ENCODE data around the gene TARBP2.

GRCh38 chr12:53518381-53518780 is 17.3 kb downstream of the TARBP2 start:
- TF ChIP-seq ZNF219 (CRISPR knock-in tag; IDR thresholded peaks at IDR 0.05; ENCODE audit: borderline replicate concordance) (no peak), NFYB (CRISPR knock-in tag; conservative IDR thresholded peaks at IDR 0.05; ENCODE audit: low read depth) (no peak), CBFB (CRISPR knock-in tag; IDR thresholded peaks at IDR 0.05; ENCODE audit: low read depth) (no peak), TCF7 (CRISPR knock-in tag; IDR thresholded peaks at IDR 0.05; ENCODE audit: low read depth) (no peak), CREM (CRISPR knock-in tag; IDR thresholded peaks at IDR 0.05) (no peak), PRRX2 (CRISPR knock-in tag; IDR thresholded peaks at IDR 0.05) (no peak), SP1 (CRISPR knock-in tag; conservative IDR thresholded peaks at IDR 0.05) (no peak), E2F1 (CRISPR knock-in tag; IDR thresholded peaks at IDR 0.05) (no peak), NR3C1 (CRISPR knock-in tag; conservative IDR thresholded peaks at IDR 0.05; ENCODE audit: low read depth) (no peak), ZNF416 (CRISPR knock-in tag; IDR thresholded peaks at IDR 0.05) (no peak)
- TF ChIP-seq, protein P1, sequence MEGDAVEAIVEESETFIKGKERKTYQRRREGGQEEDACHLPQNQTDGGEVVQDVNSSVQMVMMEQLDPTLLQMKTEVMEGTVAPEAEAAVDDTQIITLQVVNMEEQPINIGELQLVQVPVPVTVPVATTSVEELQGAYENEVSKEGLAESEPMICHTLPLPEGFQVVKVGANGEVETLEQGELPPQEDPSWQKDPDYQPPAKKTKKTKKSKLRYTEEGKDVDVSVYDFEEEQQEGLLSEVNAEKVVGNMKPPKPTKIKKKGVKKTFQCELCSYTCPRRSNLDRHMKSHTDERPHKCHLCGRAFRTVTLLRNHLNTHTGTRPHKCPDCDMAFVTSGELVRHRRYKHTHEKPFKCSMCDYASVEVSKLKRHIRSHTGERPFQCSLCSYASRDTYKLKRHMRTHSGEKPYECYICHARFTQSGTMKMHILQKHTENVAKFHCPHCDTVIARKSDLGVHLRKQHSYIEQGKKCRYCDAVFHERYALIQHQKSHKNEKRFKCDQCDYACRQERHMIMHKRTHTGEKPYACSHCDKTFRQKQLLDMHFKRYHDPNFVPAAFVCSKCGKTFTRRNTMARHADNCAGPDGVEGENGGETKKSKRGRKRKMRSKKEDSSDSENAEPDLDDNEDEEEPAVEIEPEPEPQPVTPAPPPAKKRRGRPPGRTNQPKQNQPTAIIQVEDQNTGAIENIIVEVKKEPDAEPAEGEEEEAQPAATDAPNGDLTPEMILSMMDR (IDR thresholded peaks at IDR 0.05), result no peak
- TF ChIP-seq, protein P2, sequence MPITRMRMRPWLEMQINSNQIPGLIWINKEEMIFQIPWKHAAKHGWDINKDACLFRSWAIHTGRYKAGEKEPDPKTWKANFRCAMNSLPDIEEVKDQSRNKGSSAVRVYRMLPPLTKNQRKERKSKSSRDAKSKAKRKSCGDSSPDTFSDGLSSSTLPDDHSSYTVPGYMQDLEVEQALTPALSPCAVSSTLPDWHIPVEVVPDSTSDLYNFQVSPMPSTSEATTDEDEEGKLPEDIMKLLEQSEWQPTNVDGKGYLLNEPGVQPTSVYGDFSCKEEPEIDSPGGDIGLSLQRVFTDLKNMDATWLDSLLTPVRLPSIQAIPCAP (CRISPR knock-in tag; IDR thresholded peaks at IDR 0.05), result no peak
- TF ChIP-seq, protein P3, sequence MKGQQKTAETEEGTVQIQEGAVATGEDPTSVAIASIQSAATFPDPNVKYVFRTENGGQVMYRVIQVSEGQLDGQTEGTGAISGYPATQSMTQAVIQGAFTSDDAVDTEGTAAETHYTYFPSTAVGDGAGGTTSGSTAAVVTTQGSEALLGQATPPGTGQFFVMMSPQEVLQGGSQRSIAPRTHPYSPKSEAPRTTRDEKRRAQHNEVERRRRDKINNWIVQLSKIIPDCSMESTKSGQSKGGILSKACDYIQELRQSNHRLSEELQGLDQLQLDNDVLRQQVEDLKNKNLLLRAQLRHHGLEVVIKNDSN (CRISPR knock-in tag; IDR thresholded peaks at IDR 0.05), result no peak
